ENCODE data around the gene TLCD3B. TPM values are rescaled to one million over a fixed set of nuclear protein-coding genes. Genes with fewer than 3 reads are reported as not detected.

Gene TLCD3B
- total RNA-seq, 1 donor from 2014 or later = 1.5 TPM

DNA sequence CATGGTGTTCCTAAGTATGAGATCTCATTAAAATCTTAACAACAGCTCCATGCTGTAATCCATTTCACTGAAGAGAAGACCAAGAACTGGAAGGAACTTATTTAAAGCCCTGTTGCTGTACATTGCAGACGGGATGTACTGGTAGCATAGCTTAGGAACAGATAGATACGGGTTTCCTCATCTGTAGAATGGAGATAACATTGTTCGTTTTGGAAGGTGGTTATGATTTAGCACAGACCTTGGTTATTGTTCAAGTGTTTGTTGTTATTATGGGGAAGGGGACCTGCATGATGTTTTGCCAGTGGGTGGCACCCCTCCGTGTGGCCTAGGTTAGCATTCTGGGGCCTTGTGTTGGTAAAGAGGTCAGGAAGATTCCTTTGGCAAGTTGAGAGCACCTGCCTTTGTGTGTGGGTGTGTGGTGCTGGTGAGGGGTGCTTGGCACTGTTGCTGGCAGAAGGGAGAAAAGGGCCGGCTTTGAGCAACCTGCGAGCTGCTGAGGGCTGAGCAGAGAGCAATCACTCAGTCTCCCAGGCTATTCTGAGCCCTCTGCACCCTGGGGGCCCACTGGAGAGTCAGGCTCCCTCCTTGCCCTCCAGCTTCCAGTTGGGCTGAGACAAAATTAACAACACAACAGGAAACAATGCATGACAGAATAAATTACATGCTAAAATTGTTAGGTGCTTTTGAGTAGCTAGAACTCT is 55.1 kb downstream of the TLCD3B start:
- Mint-ChIP-seq H3K36me3 (ENCODE audit: insufficient read depth) (peaks cover 22% of the 10 kb centered on the region), H3K4me3 (ENCODE audit: low read depth) (peak overlapping the region; percentile 95), H3K4me1 (ENCODE audit: low read depth) (peaks cover 22% of the 10 kb centered on the region), H3K9me3 (ENCODE audit: low read depth) (peaks cover 6% of the 10 kb centered on the region), H3K27ac (peak overlapping the region; percentile 43), H3K27me3 (no peaks in the 10 kb centered on the region)
- DNase-seq (ENCODE audit: low spot score, unreplicated experiment) = no peak
- TF ChIP-seq, protein P1, sequence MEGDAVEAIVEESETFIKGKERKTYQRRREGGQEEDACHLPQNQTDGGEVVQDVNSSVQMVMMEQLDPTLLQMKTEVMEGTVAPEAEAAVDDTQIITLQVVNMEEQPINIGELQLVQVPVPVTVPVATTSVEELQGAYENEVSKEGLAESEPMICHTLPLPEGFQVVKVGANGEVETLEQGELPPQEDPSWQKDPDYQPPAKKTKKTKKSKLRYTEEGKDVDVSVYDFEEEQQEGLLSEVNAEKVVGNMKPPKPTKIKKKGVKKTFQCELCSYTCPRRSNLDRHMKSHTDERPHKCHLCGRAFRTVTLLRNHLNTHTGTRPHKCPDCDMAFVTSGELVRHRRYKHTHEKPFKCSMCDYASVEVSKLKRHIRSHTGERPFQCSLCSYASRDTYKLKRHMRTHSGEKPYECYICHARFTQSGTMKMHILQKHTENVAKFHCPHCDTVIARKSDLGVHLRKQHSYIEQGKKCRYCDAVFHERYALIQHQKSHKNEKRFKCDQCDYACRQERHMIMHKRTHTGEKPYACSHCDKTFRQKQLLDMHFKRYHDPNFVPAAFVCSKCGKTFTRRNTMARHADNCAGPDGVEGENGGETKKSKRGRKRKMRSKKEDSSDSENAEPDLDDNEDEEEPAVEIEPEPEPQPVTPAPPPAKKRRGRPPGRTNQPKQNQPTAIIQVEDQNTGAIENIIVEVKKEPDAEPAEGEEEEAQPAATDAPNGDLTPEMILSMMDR (IDR thresholded peaks at IDR 0.05; ENCODE audit: unreplicated experiment) = no peak

DNA sequence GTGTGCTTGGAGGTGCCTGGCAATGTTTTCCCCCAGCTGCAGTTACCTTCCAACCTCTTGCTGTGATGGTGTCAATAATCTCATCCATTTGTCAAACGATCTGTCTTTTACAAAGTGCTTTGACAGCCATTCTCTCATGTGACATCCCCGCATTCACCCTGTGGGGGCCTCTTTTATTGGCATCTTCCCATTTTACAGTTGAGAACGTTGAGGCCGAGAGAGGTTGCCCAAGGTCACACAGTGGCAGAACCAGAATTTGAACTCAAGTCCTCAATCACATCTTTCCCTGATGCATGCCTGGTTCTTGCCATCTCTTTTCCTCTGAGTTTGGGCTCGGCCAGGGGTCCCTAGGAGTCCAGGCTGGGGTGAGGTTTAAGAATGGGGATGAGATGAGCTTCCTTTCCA is 55.9 kb downstream of the TLCD3B start:
- peak overlapping the region; percentile 95 for H3K4me3 Mint-ChIP-seq (ENCODE audit: low read depth)
- peak overlapping the region; percentile 27 for H3K27ac Mint-ChIP-seq
- TF ChIP-seq, protein P1 (IDR thresholded peaks at IDR 0.05; ENCODE audit: unreplicated experiment) = no peak

More for the DNA sequence above, 55.9 kb downstream of the TLCD3B start:
- Mint-ChIP-seq H3K36me3 (ENCODE audit: insufficient read depth) (peaks cover 19% of the 10 kb centered on the region), H3K4me1 (ENCODE audit: low read depth) (peaks cover 22% of the 10 kb centered on the region), H3K9me3 (ENCODE audit: low read depth) (peaks cover 6% of the 10 kb centered on the region), H3K27me3 (no peaks in the 10 kb centered on the region)
- DNase-seq (ENCODE audit: low spot score, unreplicated experiment) = no peak

Other genes starting within 250 kb of the TLCD3B start
- 78.4 and 79.8 TPM in 2 replicates for gene KIF22, start 240.5 kb downstream of the TLCD3B start, total RNA-seq
- gene MAZ, start 224.7 kb downstream of the TLCD3B start, total RNA-seq = 345 and 347 TPM in 2 replicates
- 1.4 and 2.4 TPM in 2 replicates for gene PRRT2, start 219.1 kb downstream of the TLCD3B start, total RNA-seq
- 26.4 and 29.9 TPM in 2 replicates for gene PAGR1, start 215.1 kb downstream of the TLCD3B start, total RNA-seq
- gene MVP, start 210.8 kb downstream of the TLCD3B start, total RNA-seq = 6.5 and 9.0 TPM in 2 replicates
- gene CDIPT, start 168.0 kb downstream of the TLCD3B start, total RNA-seq = 46.3 and 51.2 TPM in 2 replicates
- 13.2 and 16.2 TPM in 2 replicates for gene SEZ6L2, start 131.7 kb downstream of the TLCD3B start, total RNA-seq
- 3.1 and 3.8 TPM in 2 replicates for gene ASPHD1, start 130.8 kb downstream of the TLCD3B start, total RNA-seq
- 31.4 and 34.7 TPM in 2 replicates for gene KCTD13, start 105.0 kb downstream of the TLCD3B start, total RNA-seq
- 89.4 and 91.9 TPM in 2 replicates for gene TMEM219, start 69.2 kb downstream of the TLCD3B start, total RNA-seq
- gene TAOK2, start 57.4 kb downstream of the TLCD3B start, total RNA-seq = 51.1 and 54.0 TPM in 2 replicates
- gene HIRIP3, start 35.7 kb downstream of the TLCD3B start, total RNA-seq = 11.4 and 12.0 TPM in 2 replicates
- gene INO80E, start 35.0 kb downstream of the TLCD3B start, total RNA-seq = 72.7 and 74.2 TPM in 2 replicates
- 4.4 and 5.0 TPM in 2 replicates for gene DOC2A, start 20.2 kb downstream of the TLCD3B start, total RNA-seq
- gene C16orf92, start 8.1 kb downstream of the TLCD3B start, total RNA-seq = not detected in 2 replicates
- gene ALDOA, start 34.5 kb upstream of the TLCD3B start, total RNA-seq = 273 and 283 TPM in 2 replicates
- 142 and 144 TPM in 2 replicates for gene PPP4C, start 44.7 kb upstream of the TLCD3B start, total RNA-seq
- 3.5 and 3.9 TPM in 2 replicates for gene TBX6, start 60.7 kb upstream of the TLCD3B start, total RNA-seq
- gene YPEL3, start 64.9 kb upstream of the TLCD3B start, total RNA-seq = 41.7 and 45.7 TPM in 2 replicates
- 13.3 and 13.8 TPM in 2 replicates for gene GDPD3, start 82.3 kb upstream of the TLCD3B start, total RNA-seq
- gene MAPK3, start 91.9 kb upstream of the TLCD3B start, total RNA-seq = 59.8 and 62.8 TPM in 2 replicates
- gene CORO1A, start 152.3 kb upstream of the TLCD3B start, total RNA-seq = 1.6 and 3.8 TPM in 2 replicates
- 65.0 and 71.5 TPM in 2 replicates for gene BOLA2B, start 162.4 kb upstream of the TLCD3B start, total RNA-seq
- 28.7 and 37.5 TPM in 2 replicates for gene SLX1A, start 162.6 kb upstream of the TLCD3B start, total RNA-seq
- gene SULT1A3, start 168.0 kb upstream of the TLCD3B start, total RNA-seq = 33.0 and 33.3 TPM in 2 replicates
- gene NPIPB13, start 217.2 kb upstream of the TLCD3B start, total RNA-seq = 27.0 and 27.1 TPM in 2 replicates